ENCODE measurements around the gene ZNF575.

GRCh38 chr19:43488179-43488578 is 44.8 kb upstream of the ZNF575 start:
- TF ChIP-seq ZBTB17 (tag by site-specific recombination; IDR thresholded peaks at IDR 0.05) (no peak), ZFP37 (tag by site-specific recombination; IDR thresholded peaks at IDR 0.05) (no peak)

Measured in HEK293 (cell line).